ENCODE measurements around the gene SUSD1. TPM values are rescaled to one million over a fixed set of nuclear protein-coding genes. Genes with fewer than 3 reads are reported as not detected.
A peak's percentile ranks its signal among the peaks of the same experiment; 100 is the strongest.

SUSD1 gene
- total and polyA plus RNA-seq, 9 of the 15 experiments (the other 6 are each of a cell fraction or from before 2014, with no cell fraction given) = 10.9 to 44.4 (median 36.1) TPM

DNA sequence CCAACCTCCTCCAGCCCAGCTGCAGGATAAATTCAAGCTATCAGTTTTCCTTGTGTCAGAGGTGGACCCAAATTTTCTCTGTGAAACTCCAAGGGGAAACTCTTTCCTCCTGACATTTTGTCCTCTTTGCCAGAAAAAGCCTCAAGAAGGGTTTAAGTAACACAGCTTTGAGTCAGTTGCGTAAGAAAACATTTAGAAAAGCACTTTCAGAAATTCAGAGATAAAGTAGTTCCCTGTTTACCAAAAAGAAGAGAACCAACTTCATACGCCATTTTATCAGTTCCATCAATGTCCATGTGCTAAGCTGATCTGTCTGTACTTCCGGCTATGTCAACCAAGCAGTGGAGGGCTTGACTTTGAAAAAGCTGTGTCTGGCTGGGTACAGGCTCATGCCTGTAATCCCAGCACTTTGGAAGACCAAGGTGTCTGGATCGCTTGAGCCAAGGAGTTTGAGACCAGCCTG, 19.9 kb upstream of the SUSD1 start (continued):
- TF ChIP-seq, protein P1, sequence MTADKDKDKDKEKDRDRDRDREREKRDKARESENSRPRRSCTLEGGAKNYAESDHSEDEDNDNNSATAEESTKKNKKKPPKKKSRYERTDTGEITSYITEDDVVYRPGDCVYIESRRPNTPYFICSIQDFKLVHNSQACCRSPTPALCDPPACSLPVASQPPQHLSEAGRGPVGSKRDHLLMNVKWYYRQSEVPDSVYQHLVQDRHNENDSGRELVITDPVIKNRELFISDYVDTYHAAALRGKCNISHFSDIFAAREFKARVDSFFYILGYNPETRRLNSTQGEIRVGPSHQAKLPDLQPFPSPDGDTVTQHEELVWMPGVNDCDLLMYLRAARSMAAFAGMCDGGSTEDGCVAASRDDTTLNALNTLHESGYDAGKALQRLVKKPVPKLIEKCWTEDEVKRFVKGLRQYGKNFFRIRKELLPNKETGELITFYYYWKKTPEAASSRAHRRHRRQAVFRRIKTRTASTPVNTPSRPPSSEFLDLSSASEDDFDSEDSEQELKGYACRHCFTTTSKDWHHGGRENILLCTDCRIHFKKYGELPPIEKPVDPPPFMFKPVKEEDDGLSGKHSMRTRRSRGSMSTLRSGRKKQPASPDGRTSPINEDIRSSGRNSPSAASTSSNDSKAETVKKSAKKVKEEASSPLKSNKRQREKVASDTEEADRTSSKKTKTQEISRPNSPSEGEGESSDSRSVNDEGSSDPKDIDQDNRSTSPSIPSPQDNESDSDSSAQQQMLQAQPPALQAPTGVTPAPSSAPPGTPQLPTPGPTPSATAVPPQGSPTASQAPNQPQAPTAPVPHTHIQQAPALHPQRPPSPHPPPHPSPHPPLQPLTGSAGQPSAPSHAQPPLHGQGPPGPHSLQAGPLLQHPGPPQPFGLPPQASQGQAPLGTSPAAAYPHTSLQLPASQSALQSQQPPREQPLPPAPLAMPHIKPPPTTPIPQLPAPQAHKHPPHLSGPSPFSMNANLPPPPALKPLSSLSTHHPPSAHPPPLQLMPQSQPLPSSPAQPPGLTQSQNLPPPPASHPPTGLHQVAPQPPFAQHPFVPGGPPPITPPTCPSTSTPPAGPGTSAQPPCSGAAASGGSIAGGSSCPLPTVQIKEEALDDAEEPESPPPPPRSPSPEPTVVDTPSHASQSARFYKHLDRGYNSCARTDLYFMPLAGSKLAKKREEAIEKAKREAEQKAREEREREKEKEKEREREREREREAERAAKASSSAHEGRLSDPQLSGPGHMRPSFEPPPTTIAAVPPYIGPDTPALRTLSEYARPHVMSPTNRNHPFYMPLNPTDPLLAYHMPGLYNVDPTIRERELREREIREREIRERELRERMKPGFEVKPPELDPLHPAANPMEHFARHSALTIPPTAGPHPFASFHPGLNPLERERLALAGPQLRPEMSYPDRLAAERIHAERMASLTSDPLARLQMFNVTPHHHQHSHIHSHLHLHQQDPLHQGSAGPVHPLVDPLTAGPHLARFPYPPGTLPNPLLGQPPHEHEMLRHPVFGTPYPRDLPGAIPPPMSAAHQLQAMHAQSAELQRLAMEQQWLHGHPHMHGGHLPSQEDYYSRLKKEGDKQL (CRISPR knock-in tag; IDR thresholded peaks at IDR 0.05; ENCODE audit: borderline replicate concordance) = no peak
- no peak for TF ChIP-seq RBFOX2 (IDR thresholded peaks at IDR 0.05; ENCODE audit: low read depth, low read length)
- no peak for TF ChIP-seq MTF1 (CRISPR knock-in tag; IDR thresholded peaks at IDR 0.05; ENCODE audit: borderline replicate concordance)
- TF ChIP-seq ZNF668 (CRISPR knock-in tag; IDR thresholded peaks at IDR 0.05) = peak; percentile 4; the same call in 1 of the 2 replicates
- no peak for TF ChIP-seq ZNF174 (CRISPR knock-in tag; IDR thresholded peaks at IDR 0.05)
- TF ChIP-seq NONO (IDR thresholded peaks at IDR 0.05; ENCODE audit: low read depth in 2 of 2, low read length in 1 of 2) = no peak
- TF ChIP-seq, protein P2, sequence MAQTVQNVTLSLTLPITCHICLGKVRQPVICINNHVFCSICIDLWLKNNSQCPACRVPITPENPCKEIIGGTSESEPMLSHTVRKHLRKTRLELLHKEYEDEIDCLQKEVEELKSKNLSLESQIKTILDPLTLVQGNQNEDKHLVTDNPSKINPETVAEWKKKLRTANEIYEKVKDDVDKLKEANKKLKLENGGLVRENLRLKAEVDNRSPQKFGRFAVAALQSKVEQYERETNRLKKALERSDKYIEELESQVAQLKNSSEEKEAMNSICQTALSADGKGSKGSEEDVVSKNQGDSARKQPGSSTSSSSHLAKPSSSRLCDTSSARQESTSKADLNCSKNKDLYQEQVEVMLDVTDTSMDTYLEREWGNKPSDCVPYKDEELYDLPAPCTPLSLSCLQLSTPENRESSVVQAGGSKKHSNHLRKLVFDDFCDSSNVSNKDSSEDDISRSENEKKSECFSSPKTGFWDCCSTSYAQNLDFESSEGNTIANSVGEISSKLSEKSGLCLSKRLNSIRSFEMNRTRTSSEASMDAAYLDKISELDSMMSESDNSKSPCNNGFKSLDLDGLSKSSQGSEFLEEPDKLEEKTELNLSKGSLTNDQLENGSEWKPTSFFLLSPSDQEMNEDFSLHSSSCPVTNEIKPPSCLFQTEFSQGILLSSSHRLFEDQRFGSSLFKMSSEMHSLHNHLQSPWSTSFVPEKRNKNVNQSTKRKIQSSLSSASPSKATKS (CRISPR knock-in tag; IDR thresholded peaks at IDR 0.05) = no peak
- TF ChIP-seq NFRKB (IDR thresholded peaks at IDR 0.05; ENCODE audit: low read depth) = 0 out of 2 replicates have a peak, but pooled peaks have one; percentile 48
- TF ChIP-seq SIX5 (IDR thresholded peaks at IDR 0.05; ENCODE audit: borderline replicate concordance in 1 of 2, insufficient read depth in 1 of 2, low read depth in 1 of 2, low read length in 2 of 2) = no peak
- TF ChIP-seq HEY1 (CRISPR knock-in tag; IDR thresholded peaks at IDR 0.05; ENCODE audit: borderline replicate concordance) = no peak
- TF ChIP-seq CXXC5 (CRISPR knock-in tag; IDR thresholded peaks at IDR 0.05) = peak; percentile 61; the same call in 1 of the 2 replicates
- TF ChIP-seq ZNF644 (tag; IDR thresholded peaks at IDR 0.05; ENCODE audit: low read depth) = peak; percentile 86
- no peak for TF ChIP-seq LARP7 (IDR thresholded peaks at IDR 0.05)
- TF ChIP-seq ZFP36 (IDR thresholded peaks at IDR 0.05; ENCODE audit: low read depth, low read length, partially characterized antibody) = no peak
- no peak for TF ChIP-seq CREB1 (IDR thresholded peaks at IDR 0.05)
- no peak for TF ChIP-seq CREB1 (CRISPR knock-in tag; IDR thresholded peaks at IDR 0.05)
- no peak for TF ChIP-seq CHD4 (IDR thresholded peaks at IDR 0.05; ENCODE audit: insufficient read depth, insufficient replicate concordance, low read depth, low read length, poor library complexity, severe bottlenecking)
- TF ChIP-seq, protein P3, sequence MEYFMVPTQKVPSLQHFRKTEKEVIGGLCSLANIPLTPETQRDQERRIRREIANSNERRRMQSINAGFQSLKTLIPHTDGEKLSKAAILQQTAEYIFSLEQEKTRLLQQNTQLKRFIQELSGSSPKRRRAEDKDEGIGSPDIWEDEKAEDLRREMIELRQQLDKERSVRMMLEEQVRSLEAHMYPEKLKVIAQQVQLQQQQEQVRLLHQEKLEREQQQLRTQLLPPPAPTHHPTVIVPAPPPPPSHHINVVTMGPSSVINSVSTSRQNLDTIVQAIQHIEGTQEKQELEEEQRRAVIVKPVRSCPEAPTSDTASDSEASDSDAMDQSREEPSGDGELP (CRISPR knock-in tag; IDR thresholded peaks at IDR 0.05; ENCODE audit: borderline replicate concordance) = no peak
- no peak for TF ChIP-seq MCM7 (IDR thresholded peaks at IDR 0.05)
- no peak for TF ChIP-seq RFX5 (IDR thresholded peaks at IDR 0.05; ENCODE audit: low read depth, low read length)
- no peak for TF ChIP-seq TRIM28 (IDR thresholded peaks at IDR 0.05)

Measured in K562 (cell line).